HG03097 (cell line): Measurements from ENCODE around the gene CLIC3.

Experiments used
- ATAC-seq: cut with Tn5 transposase; IDR thresholded peaks from one replicate; pipeline ENCODE4 v1.9.1; 2021; ENCODE audit not compliant: unreplicated experiment, low FRiP score

CLIC3 gene

DNA sequence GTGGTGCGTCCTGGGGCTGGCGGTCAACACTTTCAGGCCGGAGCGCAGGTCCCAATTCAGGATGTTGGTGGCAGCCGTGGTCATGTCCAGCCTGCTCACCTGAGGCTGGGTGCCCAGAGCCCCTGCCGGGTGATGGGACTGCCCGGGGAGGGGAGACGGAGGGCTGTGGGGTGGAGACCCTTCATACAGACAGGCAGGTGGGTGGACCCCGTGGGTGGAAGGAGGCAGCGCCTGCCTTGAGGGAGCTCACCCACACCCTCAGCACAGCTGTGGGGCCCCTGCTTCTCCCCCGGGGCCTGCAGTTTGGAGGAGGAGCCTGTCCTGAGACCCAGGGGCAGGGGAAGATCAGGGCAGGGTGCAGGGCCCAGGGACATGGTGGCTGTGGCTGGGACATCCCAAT, 26.0 kb downstream of the CLIC3 start:
- ATAC-seq: no peak

DNA sequence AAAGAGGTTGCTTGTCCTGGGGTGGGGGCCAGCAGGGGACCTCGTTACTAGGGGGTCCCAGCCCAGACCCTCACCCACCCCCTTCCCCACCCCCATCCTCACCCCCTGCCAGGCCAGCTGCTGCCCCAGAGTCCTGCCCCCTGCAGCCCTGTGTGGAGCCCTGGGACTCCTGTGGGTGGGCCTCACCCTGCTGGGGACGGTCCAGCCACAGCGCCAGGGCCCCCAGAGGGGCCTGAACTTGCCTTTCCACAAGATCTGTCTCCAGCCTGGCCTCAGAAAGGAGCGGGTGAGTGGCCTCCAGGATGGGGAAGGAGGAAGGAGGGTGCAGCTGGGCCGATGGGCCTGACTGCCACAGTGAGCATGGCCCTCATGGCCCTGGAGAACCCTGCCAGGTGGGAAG, 26.6 kb downstream of the CLIC3 start:
- no peak for ATAC-seq

DNA sequence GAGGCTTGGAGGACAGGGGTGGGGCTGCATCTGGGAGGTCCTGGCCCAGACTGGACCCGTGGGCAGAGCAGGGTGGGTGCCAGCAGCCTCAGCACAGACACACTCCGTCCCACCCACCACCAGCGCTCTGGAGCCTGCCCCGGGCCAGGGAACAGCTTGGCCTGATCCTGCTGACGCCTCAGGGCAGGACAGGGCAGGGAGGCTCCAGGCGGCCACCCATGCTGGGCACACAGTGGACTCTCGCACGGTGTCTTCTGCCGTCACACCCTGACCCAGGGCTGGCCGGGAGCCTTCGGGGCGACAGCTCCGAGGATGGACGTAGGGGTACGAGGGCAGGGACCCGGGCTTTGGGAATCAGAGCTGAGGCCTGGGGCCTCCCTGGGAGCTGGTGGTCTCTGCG, 27.2 kb downstream of the CLIC3 start:
- no peak for ATAC-seq

DNA sequence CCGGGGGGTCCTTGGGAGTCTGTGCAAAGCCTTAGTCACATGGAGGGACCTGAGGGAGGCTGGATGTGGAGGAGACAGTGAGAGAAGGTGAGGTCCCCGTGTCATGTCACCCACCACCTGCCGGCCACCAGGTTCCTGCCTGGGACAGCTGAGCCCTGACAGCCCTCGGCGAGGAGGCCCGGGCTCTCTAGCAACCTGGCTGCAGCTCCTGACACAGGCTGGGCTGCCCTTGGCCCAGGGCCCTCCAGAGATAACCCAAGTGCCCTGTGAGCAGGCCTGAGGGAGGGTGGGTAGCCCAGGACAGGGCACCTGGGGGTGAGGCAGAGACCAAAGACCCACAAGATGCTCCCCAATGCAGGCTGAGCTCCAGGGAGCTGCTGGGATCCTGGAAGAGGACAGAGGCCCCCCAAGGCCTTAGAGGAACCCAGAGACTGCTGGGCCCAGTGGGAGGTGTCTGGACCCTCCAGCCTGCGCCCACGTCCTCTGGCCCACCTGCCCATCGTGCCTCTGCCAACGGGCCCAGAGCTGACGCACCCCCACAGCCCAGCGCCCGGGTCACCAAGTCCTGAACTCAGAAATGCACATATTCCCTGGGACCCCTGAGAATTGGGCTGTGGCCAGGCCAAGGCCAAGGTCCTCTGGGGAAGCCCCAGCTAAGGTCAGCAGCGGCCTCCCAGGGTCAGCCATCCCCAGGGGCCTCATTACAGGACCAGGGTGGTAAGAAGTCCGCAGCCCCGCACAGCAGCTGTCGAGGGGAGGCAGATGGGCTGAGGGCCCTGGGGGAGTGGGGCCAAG, 27.8 kb downstream of the CLIC3 start:
- ATAC-seq: no peak

DNA sequence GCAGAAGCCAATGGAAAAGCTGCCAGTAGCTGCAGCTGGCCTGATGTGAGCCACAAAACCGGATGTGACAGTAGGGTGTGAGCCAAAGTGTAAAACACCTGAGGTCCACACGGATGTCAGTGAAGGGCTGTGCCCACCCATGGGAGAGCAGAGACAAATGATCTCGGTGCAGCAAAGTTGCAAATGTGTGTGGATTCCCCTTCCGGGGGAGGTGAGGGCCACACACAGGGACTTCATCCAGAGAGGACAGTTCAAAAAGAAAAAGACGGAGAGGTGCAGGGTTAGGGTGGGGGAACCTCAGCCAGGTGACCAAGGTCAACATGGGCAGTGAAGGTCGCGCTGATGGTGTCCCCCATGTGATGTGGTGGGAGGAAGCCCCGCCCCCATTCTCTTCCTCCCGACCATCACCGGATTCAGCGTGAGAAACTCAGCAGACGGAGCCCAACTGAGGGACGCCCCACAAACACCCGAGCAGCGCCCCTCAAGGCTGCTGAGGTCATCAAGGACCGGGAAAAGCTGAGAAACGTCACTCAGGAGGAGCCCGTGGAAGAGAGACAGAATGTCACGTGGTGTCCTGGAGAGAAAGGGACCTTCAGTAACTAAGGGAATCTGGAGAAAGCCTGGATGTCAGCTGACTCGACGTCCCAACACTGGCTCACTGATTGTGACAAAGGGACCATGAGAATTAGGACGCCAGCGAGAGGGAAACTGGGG, 30.4 kb downstream of the CLIC3 start:
- no peak for ATAC-seq

DNA sequence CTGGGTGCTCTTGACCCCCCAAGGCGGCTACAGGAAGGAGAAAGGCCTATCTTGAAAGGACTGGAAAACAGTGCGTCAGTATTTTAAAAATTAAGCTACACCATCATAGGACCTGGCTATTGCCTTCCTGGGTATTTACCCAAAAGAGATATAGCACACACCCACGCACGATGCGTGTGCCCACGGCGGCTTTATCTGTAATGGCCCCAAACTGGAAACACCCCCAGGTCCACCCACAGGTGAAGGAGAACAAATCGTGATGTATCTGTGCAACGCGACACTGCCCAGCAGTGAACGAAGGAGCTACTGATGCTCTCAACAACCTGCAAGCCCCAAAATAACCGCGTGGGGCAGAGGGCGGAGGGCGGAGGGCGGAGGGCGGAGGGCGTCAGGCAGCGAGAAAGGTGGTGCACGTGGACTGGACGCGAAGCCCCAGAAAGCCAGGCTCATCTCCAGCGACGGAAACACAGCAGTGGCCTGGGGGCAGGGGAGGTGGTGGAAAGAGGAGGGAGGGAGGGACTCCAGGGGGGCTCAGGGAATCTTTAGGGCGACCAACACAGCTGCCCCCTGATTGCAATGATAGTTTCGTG, 31.4 kb downstream of the CLIC3 start:
- ATAC-seq: no peak

DNA sequence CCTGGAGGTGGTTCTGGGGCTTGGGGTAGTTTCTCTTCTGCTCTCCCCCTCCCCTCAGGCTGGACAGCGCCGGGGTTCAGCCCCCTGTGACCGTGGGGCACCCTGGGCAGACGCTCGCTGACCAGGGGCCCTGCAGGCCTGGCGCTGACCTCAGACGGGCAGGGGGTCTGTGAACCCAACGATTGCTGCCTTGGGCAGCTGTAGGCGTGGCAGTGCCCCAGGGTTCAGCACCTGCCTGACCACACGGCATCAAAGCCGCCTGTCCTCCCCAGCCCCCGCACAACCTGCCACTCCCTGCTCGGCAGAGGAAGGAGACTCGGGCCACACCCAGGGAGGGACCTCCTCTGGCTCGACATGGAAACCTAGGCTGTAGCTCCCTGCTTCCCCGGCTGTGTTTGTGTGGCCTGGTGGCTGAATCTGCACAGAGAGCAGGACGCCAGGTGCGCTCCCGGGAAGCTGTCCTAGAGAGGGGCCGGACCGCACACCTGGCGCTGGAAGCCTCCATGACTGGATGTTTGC, 32.1 kb downstream of the CLIC3 start:
- ATAC-seq: no peak

DNA sequence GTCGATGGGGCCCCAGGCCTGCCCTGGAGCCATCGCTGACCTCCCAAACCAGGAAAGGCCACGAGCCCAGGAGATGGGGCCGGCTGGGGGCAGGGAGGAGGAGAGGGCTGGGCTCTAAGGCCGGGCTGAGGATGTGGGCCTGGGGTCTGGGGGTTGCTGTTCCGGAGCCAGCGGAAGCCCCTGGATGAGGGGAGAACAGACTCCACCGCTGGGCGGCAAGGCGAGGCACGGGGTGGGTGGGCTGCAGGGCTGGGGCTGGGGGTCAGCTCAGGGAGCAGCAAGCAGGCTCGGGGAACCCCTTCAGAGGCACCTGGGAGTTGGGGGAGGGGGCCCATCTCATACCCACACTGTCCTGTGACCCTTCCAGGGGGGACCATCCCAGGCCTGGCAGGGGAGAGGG, 32.6 kb downstream of the CLIC3 start:
- ATAC-seq: no peak

DNA sequence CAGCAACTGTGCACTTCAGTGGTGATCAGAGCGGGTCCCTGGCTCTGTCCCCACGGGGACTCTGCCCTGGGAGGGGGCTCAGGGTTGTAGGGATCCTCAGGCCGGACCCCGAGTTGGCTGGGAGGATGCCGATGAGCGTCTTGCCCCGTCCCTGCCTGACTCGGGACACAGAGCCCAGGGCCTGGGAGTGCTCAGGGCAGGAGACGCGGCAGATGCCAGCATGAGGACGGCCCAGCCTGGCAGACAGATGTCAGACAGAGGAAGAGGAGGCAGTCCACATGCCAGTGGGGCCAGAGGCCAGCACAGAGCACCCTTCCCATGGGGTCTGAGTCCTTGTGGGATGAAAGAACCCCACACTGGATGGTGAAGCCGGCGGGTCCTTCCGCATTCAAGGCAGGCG, 33.0 kb downstream of the CLIC3 start:
- ATAC-seq: no peak

DNA sequence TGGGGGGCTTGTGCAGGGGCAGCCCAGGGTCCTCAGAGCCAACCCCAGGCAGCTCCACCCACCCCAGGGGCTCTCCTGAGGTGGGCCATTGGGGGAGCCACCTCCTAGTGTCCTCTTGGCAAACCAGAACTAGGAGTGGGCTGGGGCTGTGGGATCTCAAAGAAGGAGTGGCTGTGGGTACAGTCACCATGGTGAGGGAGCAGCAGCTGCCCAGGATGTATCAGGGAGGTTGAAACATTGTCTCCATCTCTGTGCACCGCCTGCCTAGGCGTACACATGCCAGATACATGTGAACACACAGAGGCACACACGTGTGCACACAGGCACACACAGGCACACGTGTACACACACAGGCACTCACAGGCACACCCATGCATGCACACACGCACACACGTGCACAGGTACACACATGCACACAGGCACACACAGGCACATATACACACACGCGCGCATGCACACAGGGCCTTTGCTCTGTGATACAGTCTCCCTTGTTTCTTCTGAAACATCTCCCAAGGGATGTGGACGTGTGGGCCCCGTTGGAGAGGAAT, 33.6 kb downstream of the CLIC3 start:
- no peak for ATAC-seq

DNA sequence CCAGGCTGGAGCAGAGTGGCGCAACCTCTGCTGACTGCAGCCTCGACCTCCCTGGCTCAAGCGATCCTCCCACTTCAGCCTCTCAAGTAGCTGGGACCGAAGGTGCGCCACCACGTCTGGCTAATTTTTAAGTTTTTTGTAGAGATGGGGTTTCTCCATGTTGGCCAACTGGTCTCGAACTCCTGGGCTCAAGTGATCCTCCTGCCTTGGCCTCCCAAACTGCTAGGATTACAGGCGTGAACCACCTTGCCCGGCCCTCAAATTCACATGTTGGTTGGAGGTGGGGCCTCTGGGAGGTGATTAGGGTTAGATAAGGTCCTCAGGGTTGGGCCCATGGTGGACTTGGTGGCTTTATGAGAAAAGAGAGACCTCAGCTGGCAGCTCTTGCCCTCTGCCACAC, 34.2 kb downstream of the CLIC3 start:
- no peak for ATAC-seq

DNA sequence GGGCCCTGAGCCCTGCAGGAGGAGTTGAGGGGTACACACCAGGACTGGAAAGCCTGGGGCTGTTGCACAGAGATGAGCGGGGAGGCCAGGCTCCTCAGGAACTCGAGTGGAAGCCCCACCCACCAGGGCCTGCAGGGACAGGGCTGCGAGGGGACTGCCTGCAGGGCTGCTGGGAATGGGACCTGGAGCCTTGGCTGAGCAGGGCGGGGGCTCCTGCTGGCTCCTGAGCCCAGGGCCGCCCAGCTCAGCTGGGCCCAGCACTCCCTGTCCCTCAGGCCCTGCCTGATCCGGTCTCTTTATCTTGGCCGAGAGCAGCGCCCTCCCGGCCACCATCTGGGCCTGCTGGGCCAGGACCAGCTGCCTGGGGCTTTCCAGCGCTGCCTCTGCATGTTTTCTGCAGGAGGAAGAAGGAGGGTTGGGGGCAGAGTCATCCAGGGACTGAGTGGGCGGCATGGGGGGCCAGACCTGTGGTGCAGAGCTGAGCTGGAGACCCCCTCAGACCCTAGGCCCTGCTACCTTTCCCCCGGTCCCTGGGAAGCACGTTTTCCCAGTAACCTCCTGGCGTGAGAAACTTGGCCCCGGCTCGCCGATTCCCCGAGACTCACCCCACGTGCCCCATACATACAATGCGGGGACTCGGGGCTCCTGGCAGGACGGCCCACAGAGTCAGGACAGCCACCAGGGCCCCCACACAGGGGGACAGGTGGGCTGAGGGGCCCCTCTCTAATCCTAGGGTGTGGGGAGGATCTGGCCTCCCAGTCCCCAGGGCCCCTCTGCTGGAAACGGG, 34.9 kb downstream of the CLIC3 start:
- ATAC-seq: no peak

DNA sequence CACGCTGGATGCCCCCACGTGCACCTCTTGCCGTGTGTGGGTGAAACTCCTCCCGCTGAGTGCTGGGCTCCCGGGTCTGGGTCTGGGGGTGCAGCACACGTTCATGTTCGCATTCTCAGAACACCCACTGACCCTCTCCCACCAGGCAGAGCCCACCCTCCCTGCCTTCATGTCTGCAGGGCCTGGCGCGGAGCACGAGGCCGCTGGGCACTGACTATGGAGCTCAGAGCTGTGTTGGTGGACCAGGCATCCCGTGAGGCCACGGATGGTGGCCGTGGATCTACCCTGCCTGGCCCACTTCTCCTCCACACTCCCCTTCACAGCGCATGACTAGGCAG, 35.5 kb downstream of the CLIC3 start:
- no peak for ATAC-seq

DNA sequence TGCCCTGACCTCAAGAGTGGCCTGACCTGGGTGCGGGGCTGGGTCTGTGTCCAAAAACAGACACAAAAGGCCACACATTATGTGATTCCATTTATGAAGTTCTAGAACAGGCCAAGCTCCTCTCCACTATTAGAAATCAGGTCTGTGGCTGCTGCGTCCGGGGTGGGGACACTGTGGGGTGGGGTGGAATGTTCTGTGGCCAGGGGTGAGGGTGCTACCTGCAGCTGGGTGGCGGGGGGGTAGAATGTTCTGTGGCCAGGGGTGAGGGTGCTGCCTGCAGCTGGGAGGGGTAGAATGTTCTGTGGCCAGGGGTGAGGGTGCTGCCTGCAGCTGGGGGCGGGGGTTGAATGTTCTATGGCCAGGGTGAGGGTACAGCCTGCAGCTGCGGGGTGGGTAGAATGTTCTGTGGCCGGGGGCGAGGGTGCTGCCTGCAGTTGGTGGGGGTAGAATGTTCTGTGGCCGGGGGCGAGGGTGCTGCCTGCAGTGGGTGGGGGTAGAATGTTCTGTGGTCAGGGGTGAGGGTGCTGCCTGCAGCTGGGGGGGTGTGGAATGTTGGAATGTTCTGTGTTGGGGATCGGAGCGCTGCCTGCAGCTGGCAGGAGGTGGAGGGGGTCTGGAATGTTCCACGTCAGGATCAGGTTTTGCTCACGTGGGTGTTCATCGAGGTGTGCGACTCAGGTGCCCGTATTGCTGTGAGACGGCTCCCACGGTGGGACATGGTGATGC, 36.0 kb downstream of the CLIC3 start:
- ATAC-seq: no peak

DNA sequence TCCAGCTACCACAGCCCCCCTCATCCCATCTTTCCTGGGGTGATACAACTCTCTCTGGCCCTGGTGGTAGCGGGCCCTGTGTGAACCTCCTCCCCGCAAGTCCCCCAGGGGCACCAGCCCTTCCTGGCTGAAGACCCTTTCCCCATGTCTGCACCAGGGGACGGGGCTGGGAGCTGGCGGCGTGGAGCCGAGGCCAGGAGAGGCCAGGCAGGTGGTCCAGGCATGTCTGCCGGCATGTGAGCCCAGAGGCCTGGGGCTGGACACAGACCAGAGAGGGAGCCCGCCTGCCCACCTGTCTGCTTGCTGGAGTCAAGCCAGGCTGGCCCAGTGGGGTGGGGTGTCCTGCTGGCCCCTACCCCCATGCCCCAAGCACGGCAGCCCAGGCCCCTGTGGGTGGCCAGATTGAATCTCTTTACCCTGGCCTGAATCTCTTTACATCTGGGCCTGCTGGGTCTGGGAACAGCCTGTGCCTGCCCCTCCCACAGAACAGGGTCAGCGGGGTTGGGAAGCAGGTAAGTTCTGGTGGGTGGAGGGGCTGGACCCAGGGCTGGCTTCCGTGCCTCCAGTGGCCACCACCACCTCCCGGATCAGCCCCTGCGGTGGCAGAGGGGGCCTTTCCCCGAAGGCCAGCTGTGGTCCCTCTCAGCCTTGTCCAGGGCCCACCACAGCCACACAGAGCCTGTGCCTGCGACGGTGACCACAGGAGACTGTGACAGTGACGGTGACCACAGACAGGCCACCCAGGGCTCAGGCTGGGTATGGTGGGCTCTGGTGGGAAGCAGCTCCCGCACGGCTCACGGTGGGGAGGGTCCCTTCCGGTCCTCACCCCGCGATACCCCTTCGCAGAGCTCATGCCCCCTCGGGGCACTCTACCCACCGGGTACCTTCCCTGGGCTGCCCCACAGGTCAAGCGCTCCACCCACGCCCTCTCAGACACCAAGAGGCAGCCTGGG, 37.2 kb downstream of the CLIC3 start:
- ATAC-seq: no peak

DNA sequence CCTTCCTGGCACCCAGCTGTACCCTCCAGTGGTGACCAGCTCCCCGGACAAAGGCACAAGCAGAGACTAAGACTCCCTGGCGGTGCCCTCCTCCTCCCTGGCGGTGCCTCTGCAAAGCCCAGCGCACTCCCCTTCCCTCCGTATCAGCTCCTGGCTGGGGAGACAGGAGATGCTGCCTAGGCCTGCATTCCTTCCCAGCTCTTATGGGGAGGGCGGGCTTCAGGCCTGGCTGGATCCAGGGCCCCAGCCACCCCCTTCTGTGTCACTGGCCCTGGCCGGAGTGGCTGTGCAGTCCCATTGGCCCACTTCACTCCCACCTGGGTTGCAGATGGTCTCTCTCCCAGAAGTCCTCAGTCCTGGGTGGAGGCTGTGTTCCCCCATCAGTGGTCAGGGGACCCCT, 37.9 kb downstream of the CLIC3 start:
- no peak for ATAC-seq

DNA sequence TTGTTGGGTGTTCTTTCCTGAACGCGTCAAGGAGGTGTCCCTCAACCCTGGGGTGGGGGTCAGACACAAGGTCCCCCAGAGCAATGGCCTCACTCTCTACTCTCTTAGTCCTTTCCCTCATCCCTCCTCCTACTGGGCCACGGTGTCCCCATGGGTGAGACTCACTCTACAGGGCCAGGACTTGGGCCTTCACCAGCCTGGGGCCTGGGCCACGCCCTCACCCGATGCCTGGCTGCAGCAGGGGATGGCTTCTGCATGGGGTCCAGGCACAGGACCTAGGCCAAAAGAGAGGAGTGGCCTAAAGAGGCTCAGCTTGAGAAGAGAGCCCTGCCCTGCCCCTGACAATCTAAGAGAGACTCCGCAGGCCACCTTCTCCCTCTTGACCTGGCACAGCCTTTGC, 38.5 kb downstream of the CLIC3 start:
- ATAC-seq: no peak

DNA sequence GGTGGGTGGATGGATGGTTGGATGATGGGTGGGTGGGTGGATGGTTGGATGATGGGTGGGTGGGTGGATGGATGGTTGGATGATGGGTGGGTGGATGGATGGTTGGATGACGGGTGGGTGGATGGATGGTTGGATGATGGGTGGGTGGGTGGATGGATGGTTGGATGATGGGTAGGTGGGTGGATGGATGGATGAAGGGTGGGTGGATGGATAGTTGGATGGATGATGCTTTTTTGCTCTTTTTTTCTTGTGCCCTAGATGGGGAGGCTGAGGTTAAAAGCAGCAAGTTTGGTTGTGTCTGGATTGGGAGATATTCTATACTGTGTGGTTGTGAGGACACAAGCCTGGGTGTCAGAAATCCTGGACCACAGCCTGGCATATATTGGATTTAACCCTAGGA, 38.9 kb downstream of the CLIC3 start:
- ATAC-seq: no peak

DNA sequence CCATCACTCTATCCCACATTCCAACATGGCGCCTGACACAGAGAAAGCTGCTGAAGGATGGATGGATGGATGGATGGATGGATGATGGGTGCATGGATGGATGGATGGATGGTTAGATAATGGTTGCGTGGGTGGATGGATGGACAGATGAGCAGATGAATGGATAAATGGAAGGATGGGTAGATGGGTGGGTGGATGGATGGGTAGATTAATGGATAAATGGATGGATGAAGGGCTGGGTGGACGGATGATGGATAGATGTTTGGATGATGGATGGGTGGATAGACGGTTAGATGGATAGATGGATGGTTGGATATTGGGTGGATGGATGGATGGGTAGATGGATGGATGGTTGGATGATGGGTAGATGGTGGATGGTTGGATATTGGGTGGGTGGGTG, 39.8 kb downstream of the CLIC3 start:
- ATAC-seq: no peak
